Measurements from ENCODE around the gene STX3. TPM values are rescaled to one million over a fixed set of nuclear protein-coding genes. Genes with fewer than 3 reads are reported as not detected.
A peak's percentile ranks its signal among the peaks of the same experiment; 100 is the strongest.

Gene STX3
- total and polyA plus RNA-seq, 8 donors = 14.5 to 267 (median 61.1) TPM

DNA sequence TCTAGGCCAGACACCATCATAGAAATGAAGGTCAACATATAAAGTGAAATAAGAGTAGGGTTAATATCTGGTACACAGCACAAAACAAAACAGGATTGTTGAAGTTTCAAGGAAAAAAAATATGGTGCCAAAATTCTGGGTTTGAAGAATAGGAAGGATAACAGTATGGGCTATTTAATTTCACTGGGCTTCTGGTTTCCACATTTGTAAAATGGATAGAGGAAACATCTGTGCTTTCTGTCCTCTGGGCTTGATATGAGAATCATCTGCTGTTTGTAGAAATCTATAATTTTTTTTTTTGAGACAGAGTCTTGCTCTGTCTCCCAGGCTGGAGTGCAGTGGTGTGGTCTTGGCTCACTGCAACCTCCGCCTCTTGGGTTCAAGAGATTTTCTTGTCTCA lies 27.8 kb upstream of the STX3 start:
- H3K9me3 ChIP-seq = no peaks in the 10 kb centered on the region
- H3K4me3 ChIP-seq = no peak overlapping the region
- TF ChIP-seq, protein P1, sequence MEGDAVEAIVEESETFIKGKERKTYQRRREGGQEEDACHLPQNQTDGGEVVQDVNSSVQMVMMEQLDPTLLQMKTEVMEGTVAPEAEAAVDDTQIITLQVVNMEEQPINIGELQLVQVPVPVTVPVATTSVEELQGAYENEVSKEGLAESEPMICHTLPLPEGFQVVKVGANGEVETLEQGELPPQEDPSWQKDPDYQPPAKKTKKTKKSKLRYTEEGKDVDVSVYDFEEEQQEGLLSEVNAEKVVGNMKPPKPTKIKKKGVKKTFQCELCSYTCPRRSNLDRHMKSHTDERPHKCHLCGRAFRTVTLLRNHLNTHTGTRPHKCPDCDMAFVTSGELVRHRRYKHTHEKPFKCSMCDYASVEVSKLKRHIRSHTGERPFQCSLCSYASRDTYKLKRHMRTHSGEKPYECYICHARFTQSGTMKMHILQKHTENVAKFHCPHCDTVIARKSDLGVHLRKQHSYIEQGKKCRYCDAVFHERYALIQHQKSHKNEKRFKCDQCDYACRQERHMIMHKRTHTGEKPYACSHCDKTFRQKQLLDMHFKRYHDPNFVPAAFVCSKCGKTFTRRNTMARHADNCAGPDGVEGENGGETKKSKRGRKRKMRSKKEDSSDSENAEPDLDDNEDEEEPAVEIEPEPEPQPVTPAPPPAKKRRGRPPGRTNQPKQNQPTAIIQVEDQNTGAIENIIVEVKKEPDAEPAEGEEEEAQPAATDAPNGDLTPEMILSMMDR (IDR thresholded peaks at IDR 0.05) = no peak
- TF ChIP-seq POLR2A (IDR thresholded peaks at IDR 0.05) = no peak
- no peak for TF ChIP-seq POLR2AphosphoS5 (IDR thresholded peaks at IDR 0.05)
- no peak for TF ChIP-seq EP300 (IDR thresholded peaks at IDR 0.05)
- H3K27me3 ChIP-seq = no peaks in the 10 kb centered on the region
- H3K4me1 ChIP-seq = no peaks in the 10 kb centered on the region
- intact Hi-C loops (cut with DNase I; ENCODE audit: low total_unique reads) = no loop called here
- H3K27ac ChIP-seq = no peak overlapping the region
- no peaks in the 10 kb centered on the region for H3K36me3 ChIP-seq
- DNase-seq = no peak
- 92 to 100% (median 96%) methylated on average over 1 of the region's 1 CpG for WGBS, 5 donors

DNA sequence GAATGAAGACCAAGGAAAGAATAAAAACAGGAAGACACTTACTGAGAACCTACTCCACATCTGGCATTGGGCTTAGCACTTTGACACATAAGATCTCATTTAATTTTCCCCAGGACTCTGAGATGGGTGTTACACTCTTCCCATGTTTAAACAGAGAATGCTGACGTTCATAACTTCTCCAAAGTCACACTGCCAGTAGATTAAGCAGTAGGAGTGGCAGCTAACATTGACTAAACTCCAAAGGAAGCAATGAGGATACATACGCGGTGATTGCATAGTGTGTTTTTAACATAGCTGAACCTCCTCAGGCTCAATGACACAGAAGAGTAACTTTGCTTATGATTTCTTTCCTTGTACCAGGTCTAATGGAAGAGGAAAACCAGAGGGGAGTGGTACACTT lies 27.0 kb upstream of the STX3 start:
- Histone ChIP-seq H3K27me3 (no peaks in the 10 kb centered on the region), H3K4me1 (no peaks in the 10 kb centered on the region), H3K36me3 (no peaks in the 10 kb centered on the region), H3K27ac (peak overlapping the region in 1 of 5 donors; percentile 58), H3K9me3 (no peaks in the 10 kb centered on the region), H3K4me3 (no peak overlapping the region)
- TF ChIP-seq, protein P1 (IDR thresholded peaks at IDR 0.05) = no peak
- TF ChIP-seq POLR2AphosphoS5 (IDR thresholded peaks at IDR 0.05) (no peak), EP300 (IDR thresholded peaks at IDR 0.05) (no peak)
- intact Hi-C loops (cut with DNase I; ENCODE audit: low total_unique reads) = no loop called here
- 25 to 63% (median 37%) methylated on average over 3 of the region's 3 CpGs for WGBS, 5 donors
- DNase-seq = peak in 1 of 2 donors; percentile 16

DNA sequence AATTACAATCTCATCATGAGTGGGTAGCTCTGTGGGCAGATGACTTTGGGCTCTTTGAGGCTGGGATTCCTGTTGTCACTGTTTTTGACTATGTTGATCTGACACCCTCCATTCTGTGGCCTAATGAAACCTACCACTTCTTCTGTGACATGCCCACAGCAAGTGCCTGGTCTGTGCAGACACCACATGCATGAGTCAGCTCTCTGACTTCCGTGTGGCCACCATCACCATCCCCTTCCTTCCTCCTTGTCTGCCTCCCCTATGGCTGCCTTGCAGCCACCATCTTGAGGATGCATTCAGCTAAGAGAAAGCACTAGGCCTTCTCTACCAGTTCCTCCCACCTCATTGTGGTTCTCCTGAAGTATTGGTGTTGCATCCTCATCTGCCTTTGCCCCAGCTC lies 26.3 kb upstream of the STX3 start:
- WGBS, 5 donors = 54 to 83% (median 75%) methylated on average over 1 of the region's 1 CpG
- intact Hi-C loops (cut with DNase I; ENCODE audit: low total_unique reads) = no loop called here
- no peak for DNase-seq
- no peak overlapping the region for H3K4me3 ChIP-seq
- no peaks in the 10 kb centered on the region for H3K27me3 ChIP-seq
- no peaks in the 10 kb centered on the region for H3K36me3 ChIP-seq
- TF ChIP-seq, protein P1 (IDR thresholded peaks at IDR 0.05) = no peak
- TF ChIP-seq EP300 (IDR thresholded peaks at IDR 0.05) (no peak), POLR2A (IDR thresholded peaks at IDR 0.05) (no peak), POLR2AphosphoS5 (IDR thresholded peaks at IDR 0.05) (no peak)
- H3K9me3 ChIP-seq = no peaks in the 10 kb centered on the region
- H3K4me1 ChIP-seq = no peaks in the 10 kb centered on the region
- peak overlapping the region in 1 of 5 donors; percentile 58 for H3K27ac ChIP-seq

DNA sequence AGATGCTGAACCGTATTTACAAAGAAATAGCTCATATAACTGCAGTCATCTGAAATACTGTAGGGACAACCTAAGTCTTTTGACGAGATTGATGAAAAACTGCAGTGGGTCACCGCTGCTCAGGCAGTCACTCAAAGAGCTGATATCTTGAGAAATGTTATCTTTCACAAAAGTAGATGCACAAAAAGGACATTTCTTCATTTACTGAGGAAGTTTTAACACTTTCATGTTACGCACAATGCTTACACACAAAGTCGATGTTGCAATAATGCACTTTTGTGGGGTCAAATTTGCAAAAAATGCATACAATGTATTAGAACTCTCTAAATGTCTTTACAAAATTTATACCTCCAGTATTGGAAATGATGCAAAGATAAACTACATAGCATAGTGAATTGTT lies 25.3 kb upstream of the STX3 start:
- DNase-seq = no peak
- Histone ChIP-seq H3K9me3 (no peaks in the 10 kb centered on the region), H3K27ac (no peak overlapping the region), H3K27me3 (no peaks in the 10 kb centered on the region), H3K4me3 (no peak overlapping the region), H3K4me1 (no peaks in the 10 kb centered on the region), H3K36me3 (no peaks in the 10 kb centered on the region)
- 79 to 95% (median 86%) methylated on average over 5 of the region's 5 CpGs for WGBS, 5 donors
- intact Hi-C loops (cut with DNase I; ENCODE audit: low total_unique reads) = no loop called here
- TF ChIP-seq EP300 (IDR thresholded peaks at IDR 0.05) (no peak), POLR2A (IDR thresholded peaks at IDR 0.05) (no peak), POLR2AphosphoS5 (IDR thresholded peaks at IDR 0.05) (no peak)
- TF ChIP-seq, protein P1 (IDR thresholded peaks at IDR 0.05) = no peak

All from stomach (tissue), 9 donors.